Germinal center (tissue), 1 donor: ENCODE data around the gene SFT2D1.

Experiments
- DNase-seq: peaks from one replicate; pipeline ENCODE4 v3.0.0; 2012; ENCODE audit warnings: mixed read lengths, low spot score

The SFT2D1 gene

GRCh38 chr6:166307082-166308032 is 35.0 kb downstream of the SFT2D1 start:
- DNase-seq, result peak; percentile 13

DNA sequence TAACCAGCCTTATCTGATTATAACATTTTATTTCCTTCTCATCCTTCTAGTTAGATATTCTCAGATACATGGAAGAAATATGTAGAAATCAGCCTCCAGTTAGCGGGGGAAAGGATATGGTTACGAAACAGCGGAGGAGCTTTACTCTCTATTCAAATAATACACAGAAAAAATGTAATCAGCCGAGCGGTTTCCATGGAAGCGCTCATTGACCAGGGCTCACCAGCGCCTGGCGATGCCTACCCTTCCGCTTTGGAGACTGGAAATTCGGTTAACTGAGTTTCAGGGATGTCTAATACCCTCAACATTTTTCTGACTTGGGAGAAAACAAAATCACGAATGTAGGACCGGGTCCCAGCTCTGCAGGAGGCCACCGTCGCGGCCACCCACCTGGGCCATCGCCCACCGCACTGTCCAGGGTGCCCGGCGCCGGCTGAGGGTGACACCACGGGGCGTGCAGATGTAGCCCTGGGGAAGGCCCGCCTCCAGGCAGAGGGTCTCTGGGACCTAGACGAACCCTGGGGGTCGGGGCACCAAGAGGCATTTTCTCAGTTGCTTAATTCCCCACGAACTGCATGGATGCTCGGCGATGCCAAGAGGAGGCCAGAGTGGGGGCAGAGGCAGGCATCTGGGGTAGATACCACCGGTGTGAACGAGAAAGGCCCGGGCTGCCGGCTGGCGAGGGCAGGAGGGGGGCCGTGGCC is 35.8 kb downstream of the SFT2D1 start:
- no peak for DNase-seq

GRCh38 chr6:166305562-166306117 is 36.7 kb downstream of the SFT2D1 start:
- DNase-seq, result no peak

DNA sequence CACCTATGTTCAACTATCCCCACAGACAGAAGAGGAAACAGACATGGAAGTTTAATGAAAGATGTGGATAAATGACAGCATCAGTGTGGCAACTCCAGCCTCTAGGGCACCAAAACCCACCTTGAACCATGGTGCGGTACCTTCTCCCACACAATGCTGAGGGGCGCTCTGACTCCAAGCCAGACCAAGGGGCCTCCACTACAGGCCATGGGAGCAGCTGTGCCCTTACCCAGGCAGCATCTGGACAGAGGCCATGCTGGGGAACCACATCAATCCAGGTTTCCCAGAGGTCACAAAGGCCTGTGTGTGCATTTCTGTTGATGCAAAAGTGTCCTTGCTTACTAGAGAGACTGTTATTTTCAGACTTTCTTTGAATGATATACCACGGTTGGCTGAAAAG is 38.2 kb downstream of the SFT2D1 start:
- DNase-seq, result no peak

DNA sequence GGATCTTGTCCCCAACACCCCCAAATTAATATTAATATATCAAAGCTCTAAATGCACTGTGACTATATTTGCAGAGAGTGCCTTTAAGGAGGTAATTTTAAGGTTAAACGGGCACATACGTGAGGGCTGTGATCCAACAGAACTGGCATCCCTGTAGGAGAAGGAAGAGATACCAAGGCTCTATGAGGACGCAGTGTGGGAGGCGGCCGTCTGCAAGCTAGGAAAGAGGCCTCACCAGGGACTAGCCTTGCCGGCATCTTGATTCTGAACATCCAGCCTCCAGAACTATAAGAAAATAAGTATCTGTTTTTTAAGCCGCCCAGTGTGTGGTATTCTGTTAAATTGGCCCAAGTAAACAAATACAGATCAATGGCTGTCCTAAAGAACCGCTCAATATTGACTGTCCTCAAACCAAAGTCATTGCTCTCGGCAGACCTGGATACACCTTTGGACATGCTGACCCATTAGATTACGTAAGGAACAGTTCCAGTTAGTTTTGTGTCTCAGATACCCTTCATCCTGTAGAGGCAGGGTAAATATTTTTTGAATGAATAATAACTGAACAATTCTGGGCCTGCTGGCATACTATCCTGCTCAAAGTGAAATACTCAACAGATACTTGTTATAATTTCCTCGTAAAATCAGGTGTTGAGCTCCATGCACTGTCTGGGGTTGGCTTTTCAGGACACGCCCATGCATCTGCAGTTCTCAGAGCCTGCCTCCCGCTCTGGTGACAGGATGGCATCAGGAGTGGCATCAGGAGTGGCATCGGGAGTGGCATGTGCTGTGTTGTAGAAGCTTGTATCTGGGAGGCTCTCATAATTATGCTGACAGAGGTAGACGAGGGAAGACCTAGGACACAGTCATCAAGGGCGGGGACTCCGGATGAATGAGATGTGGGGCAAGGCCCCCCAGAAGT is 40.5 kb downstream of the SFT2D1 start:
- no peak for DNase-seq

GRCh38 chr6:166300357-166300987 is 41.9 kb downstream of the SFT2D1 start:
- DNase-seq, result no peak

DNA sequence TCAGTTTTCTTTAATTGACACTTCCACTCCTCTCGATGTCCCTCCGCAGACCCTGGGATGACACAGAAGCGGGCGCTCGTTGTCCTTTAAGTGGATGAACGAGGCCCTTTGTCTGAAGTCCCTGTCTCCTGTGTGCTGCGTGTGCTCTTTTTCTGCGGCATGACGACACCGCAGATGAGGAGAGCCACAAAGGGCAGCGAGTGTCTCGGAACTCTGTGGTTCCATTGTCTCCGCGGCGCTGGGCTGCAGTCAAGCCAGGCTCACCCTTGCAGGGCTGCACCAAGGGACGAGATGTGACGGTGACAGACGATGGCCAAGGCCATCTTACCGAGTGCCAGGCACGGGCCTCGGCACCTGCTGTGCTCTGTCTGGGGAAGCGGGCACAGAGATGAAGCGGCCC is 44.7 kb downstream of the SFT2D1 start:
- DNase-seq, result no peak

DNA sequence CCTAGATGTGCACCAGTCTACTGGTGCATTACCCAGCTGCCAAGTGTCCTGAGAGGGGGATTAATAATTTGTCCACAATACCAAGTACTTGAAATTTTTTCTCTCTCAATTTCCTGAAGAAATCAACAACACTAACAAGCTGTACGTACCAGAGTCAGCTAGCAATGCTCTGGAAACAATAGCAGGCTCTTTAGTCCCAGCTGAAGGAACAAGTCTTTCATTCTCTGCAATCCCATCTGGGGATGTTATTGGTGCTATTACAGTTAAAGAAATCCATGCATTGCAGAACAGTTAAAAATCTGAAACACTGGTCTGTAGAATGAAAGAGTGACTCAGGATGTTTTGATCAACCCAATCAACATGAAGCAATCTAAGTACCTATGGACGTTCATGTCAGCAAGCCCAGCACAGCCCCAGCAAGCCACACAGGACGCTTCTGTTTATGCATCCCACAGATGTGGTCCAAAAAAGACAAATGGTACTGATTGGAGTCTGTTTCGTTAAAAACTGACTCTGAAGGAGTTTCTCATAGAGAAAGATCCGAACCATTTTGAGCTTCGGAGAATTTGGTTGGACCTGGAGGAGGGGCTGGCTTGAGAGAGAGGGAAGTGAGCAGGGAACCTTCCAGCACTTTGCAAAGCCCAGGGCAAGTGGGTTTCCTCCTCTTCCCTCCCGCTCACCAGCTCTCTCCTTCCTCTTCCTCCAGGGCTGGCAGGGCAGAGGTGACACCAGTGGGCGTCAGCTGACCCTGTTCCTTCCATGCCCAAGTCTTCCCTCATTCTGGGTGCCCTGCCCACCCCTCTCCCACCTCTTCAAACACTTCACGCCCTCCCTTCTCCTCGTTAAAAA is 46.1 kb downstream of the SFT2D1 start:
- DNase-seq, result no peak

DNA sequence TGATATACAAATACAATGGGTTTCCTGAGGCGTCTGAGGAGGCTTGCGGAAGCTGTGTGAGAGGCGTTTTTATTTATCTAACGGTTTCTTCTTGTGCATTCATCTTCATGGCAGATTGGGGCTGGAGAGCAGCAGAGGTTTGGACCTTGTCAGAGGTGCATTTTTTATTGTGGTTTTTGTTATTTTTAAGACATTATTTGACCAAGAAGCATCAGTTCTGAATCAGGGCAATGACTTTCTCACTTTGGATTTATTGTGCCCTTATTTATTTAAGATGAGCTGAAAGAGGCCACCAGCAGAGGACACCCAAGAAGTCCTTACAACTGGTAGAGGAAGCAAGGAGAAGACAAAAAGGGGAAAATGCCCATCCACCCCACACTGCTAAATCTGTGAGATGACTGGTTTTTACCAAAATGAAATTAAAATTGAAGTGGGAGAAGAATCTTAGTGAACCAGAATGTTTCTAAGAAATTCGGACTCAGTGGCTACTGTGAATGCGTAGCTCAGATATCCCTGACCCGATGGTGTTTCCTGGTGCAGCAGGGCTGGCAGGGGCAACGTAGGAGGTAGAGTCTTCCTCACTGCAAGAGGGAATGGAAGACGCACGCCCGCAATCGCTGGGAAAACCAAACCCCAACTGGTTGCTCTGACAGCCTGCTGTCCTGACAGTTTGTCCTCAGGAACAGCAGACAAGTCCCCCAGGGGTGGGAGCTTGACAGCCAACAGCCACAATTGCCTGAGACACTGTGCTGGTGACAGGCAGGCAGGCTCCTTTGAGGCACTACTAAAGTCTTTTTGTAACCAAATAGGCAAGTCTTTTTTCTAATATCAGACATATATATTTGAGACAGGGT is 48.4 kb downstream of the SFT2D1 start:
- DNase-seq, result no peak

GRCh38 chr6:166289207-166290060 is 52.9 kb downstream of the SFT2D1 start:
- DNase-seq, result no peak

GRCh38 chr6:166286839-166287271 is 55.5 kb downstream of the SFT2D1 start:
- DNase-seq, result peak; percentile 28

DNA sequence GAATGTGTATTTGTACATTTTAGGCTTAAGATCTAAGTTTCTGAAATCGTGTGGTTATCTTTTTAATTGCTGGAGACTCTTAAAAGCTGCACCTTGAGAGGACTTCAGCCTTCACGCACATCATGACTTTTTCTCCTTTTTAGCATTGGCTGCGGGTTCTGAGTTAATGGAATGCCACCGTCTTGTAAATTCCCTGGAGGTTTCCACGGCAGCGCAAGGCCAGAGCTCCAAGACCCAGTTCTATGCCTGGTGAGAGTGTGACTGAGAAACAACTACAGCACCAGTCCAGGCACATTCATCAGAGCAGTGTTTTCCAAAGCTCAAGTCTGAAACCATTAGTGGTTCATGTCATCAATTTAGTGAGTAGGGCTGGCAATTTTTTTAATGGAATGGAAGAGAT is 57.1 kb downstream of the SFT2D1 start:
- no peak for DNase-seq

- no peak for DNase-seq
Observed at GRCh38 chr6:166284640-166285039, 57.7 kb downstream of the SFT2D1 start.

GRCh38 chr6:166282394-166283032 is 59.8 kb downstream of the SFT2D1 start:
- DNase-seq, result no peak

DNA sequence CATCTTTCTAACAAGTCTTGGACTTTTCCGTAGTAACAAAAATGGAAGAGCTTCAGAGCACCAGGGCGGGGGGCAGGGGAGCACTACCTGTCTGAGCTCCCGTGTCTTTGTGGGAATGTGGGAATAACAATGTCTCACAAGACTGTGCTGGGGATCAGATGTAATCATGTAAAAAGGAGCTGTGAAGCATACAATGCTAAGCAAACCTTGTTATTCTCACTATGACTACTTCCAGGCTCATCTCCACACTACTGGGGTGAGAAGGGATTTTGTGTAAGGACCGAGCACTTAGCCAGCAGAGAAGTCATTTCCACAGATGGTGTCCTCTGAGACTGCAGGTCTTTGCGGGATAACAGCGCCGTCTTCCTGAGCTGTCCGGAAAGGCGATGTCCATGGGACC is 61.2 kb downstream of the SFT2D1 start:
- no peak for DNase-seq

DNA sequence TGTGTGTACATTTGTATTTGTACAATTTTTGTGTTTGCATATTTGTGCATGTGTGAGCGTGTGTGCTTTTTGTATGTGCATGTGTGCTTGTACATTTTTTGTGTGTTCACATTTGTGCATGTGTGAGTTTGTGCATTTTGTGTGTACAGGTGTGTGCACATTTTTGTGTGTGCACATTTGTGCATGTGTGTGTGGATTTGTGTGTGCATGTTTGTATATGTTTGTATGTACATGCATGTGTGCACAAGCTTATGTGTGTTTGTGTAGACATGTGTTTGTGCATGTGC is 63.0 kb downstream of the SFT2D1 start:
- DNase-seq, result no peak

- no peak for DNase-seq
Observed at GRCh38 chr6:166278579-166279392, 63.6 kb downstream of the SFT2D1 start.
